Measurements from ENCODE around the gene ERN2. TPM values are rescaled to one million over a fixed set of nuclear protein-coding genes. Genes with fewer than 3 reads are reported as not detected.

Gene ERN2
- total and polyA plus RNA-seq, 2 experiments from 2014 or later: 0.46 to 0.97 TPM

DNA sequence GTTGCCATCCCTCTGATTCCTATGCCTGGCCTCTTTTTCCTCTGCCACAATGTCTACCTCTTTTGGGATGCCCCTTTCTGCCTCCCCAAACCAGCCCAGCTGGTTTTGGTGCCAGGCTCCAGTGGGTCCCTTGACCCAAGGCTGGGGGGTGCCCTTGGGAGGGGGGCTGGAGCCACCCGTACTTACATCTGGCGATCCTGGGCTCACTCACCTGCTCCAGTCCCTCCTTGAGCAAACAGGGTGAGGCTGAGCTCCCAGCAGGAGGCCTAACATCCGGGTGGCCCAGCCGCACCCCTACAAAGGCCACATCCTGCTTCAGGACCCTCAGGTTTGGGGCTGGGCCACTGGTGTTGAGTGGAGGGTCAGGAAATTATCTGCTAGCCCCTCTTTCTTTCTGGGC lies 1.2 kb downstream of the ERN2 start:
- H3K27ac ChIP-seq: no peak overlapping the region
- H3K4me1 ChIP-seq (ENCODE audit: insufficient read depth): no peaks in the 10 kb centered on the region
- H3K4me2 ChIP-seq: no peak overlapping the region
- H3K36me3 ChIP-seq (replicated peaks; ENCODE audit: insufficient read depth, low read depth): no peaks in the 10 kb centered on the region
- no peaks in the 10 kb centered on the region for H4K20me1 ChIP-seq (ENCODE audit: insufficient read depth, poor library complexity, severe bottlenecking)
- H3K27me3 ChIP-seq: peaks cover 36% of the 10 kb centered on the region
- WGBS (ENCODE audit: low lambda C conversion rate, missing lambda C conversion rate): 88% methylated on average over 4 of the region's 4 CpGs
- no peak for DNase-seq (ENCODE audit: low spot score)
- H3K9me3 ChIP-seq (ENCODE audit: low read depth): no peaks in the 10 kb centered on the region
- no peaks in the 10 kb centered on the region for H3K9me2 ChIP-seq (replicated peaks; ENCODE audit: insufficient read depth)
- no peak for TF ChIP-seq EZH2phosphoT487 (IDR thresholded peaks at IDR 0.05; ENCODE audit: low read depth, severe bottlenecking, unreplicated experiment)
- no peak for TF ChIP-seq EZH2 (IDR thresholded peaks at IDR 0.05; ENCODE audit: borderline replicate concordance)
- TF ChIP-seq, protein P1, sequence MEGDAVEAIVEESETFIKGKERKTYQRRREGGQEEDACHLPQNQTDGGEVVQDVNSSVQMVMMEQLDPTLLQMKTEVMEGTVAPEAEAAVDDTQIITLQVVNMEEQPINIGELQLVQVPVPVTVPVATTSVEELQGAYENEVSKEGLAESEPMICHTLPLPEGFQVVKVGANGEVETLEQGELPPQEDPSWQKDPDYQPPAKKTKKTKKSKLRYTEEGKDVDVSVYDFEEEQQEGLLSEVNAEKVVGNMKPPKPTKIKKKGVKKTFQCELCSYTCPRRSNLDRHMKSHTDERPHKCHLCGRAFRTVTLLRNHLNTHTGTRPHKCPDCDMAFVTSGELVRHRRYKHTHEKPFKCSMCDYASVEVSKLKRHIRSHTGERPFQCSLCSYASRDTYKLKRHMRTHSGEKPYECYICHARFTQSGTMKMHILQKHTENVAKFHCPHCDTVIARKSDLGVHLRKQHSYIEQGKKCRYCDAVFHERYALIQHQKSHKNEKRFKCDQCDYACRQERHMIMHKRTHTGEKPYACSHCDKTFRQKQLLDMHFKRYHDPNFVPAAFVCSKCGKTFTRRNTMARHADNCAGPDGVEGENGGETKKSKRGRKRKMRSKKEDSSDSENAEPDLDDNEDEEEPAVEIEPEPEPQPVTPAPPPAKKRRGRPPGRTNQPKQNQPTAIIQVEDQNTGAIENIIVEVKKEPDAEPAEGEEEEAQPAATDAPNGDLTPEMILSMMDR (IDR thresholded peaks at IDR 0.05; ENCODE audit: poor library complexity): no peak
- H3K79me2 ChIP-seq: no peaks in the 10 kb centered on the region
- H2AFZ ChIP-seq: no peak overlapping the region
- H3K4me3 ChIP-seq: no peak overlapping the region

DNA sequence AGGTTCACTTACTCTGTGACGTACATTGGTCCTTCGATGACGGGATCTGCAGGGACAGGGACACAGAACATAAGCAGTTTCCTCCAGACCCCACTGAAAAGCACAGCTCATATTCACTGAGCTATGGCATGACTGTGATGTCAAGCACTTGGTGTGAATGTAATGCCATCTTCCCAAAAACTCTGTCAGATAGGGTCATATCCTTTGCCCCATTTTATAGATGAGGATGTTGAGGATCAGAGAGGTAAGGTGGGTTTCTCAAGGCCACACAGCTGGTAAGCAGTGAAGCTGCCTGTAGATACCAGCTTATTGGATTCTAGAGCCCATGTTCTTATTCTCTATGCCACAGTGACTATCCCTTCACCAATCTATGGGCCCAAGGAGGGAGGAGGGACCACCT lies 2.5 kb downstream of the ERN2 start:
- no peak overlapping the region for H2AFZ ChIP-seq
- H4K20me1 ChIP-seq (ENCODE audit: insufficient read depth, poor library complexity, severe bottlenecking): no peaks in the 10 kb centered on the region
- no peaks in the 10 kb centered on the region for H3K9me3 ChIP-seq (ENCODE audit: low read depth)
- no peak overlapping the region for H3K27ac ChIP-seq
- H3K36me3 ChIP-seq (replicated peaks; ENCODE audit: insufficient read depth, low read depth): no peaks in the 10 kb centered on the region
- no peak for TF ChIP-seq EZH2phosphoT487 (IDR thresholded peaks at IDR 0.05; ENCODE audit: low read depth, severe bottlenecking, unreplicated experiment)
- TF ChIP-seq, protein P1 (IDR thresholded peaks at IDR 0.05; ENCODE audit: poor library complexity): no peak
- TF ChIP-seq EZH2 (IDR thresholded peaks at IDR 0.05; ENCODE audit: borderline replicate concordance): no peak
- no peaks in the 10 kb centered on the region for H3K4me1 ChIP-seq (ENCODE audit: insufficient read depth)
- H3K79me2 ChIP-seq: no peaks in the 10 kb centered on the region
- H3K9me2 ChIP-seq (replicated peaks; ENCODE audit: insufficient read depth): no peaks in the 10 kb centered on the region
- H3K4me2 ChIP-seq: no peak overlapping the region
- whole genome bisulfite sequencing (ENCODE audit: low lambda C conversion rate, missing lambda C conversion rate): 90% methylated on average over 3 of the region's 3 CpGs
- DNase-seq (ENCODE audit: low spot score): no peak
- H3K4me3 ChIP-seq: no peak overlapping the region
- peaks cover 36% of the 10 kb centered on the region for H3K27me3 ChIP-seq

DNA sequence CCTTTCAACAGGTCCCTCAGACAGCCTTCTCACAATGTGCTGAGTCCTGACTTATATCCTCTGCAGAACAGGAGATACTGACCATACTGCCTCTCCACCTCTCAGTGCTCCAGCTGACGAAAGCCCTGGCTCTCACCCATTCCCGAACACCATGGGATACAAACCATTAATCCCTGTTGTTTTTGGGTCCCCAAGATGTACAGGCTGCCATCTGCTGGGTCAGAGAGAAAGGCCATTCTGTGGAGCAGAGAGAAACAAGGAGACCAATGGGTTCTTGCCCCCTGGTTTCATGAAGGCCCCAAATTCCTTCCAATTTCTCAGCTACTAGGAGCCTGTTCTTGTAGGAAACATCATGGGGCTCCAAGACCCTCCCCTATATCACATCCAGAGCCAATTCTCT lies 3.0 kb downstream of the ERN2 start:
- no peak overlapping the region for H3K4me2 ChIP-seq
- no peak overlapping the region for H2AFZ ChIP-seq
- no peak overlapping the region for H3K4me3 ChIP-seq
- H3K27me3 ChIP-seq: peaks cover 36% of the 10 kb centered on the region
- H3K9me3 ChIP-seq (ENCODE audit: low read depth): no peaks in the 10 kb centered on the region
- H3K27ac ChIP-seq: no peak overlapping the region
- no peaks in the 10 kb centered on the region for H3K36me3 ChIP-seq (replicated peaks; ENCODE audit: insufficient read depth, low read depth)
- H4K20me1 ChIP-seq (ENCODE audit: insufficient read depth, poor library complexity, severe bottlenecking): no peaks in the 10 kb centered on the region
- no peaks in the 10 kb centered on the region for H3K4me1 ChIP-seq (ENCODE audit: insufficient read depth)
- no peaks in the 10 kb centered on the region for H3K9me2 ChIP-seq (replicated peaks; ENCODE audit: insufficient read depth)
- 77% methylated on average over 2 of the region's 2 CpGs for WGBS (ENCODE audit: low lambda C conversion rate, missing lambda C conversion rate)
- TF ChIP-seq EZH2phosphoT487 (IDR thresholded peaks at IDR 0.05; ENCODE audit: low read depth, severe bottlenecking, unreplicated experiment) (no peak), EZH2 (IDR thresholded peaks at IDR 0.05; ENCODE audit: borderline replicate concordance) (no peak)
- TF ChIP-seq, protein P1 (IDR thresholded peaks at IDR 0.05; ENCODE audit: poor library complexity): no peak
- DNase-seq (ENCODE audit: low spot score): no peak
- H3K79me2 ChIP-seq: no peaks in the 10 kb centered on the region

DNA sequence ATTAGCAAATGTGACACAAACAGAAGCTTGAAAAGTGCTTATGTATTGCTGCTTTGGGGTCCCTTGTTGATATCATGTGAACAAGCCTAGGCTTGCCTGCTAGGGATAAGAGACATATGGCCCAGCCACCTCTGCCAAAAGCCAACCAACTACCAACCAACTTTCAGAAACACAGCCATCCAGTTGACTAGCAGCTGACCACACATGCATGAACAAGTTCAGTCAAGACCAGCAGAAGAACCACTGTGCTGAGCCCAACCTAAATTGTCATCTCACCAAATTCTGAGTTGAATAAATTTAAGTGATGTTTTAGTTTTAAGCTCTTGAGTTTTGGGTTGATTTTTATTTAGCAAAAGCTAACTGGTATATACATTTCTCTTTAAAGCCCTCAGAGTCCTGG lies 3.5 kb downstream of the ERN2 start:
- TF ChIP-seq, protein P1 (IDR thresholded peaks at IDR 0.05; ENCODE audit: poor library complexity): no peak
- TF ChIP-seq EZH2phosphoT487 (IDR thresholded peaks at IDR 0.05; ENCODE audit: low read depth, severe bottlenecking, unreplicated experiment) (no peak), EZH2 (IDR thresholded peaks at IDR 0.05; ENCODE audit: borderline replicate concordance) (no peak)
- H4K20me1 ChIP-seq (ENCODE audit: insufficient read depth, poor library complexity, severe bottlenecking): no peaks in the 10 kb centered on the region
- no peaks in the 10 kb centered on the region for H3K9me3 ChIP-seq (ENCODE audit: low read depth)
- H3K27me3 ChIP-seq: peaks cover 32% of the 10 kb centered on the region
- DNase-seq (ENCODE audit: low spot score): no peak
- no peaks in the 10 kb centered on the region for H3K4me1 ChIP-seq (ENCODE audit: insufficient read depth)
- H2AFZ ChIP-seq: no peak overlapping the region
- no peak overlapping the region for H3K4me3 ChIP-seq
- no peaks in the 10 kb centered on the region for H3K79me2 ChIP-seq
- no peaks in the 10 kb centered on the region for H3K36me3 ChIP-seq (replicated peaks; ENCODE audit: insufficient read depth, low read depth)
- H3K4me2 ChIP-seq: no peak overlapping the region
- H3K27ac ChIP-seq: no peak overlapping the region
- no peaks in the 10 kb centered on the region for H3K9me2 ChIP-seq (replicated peaks; ENCODE audit: insufficient read depth)

Data from hepatocyte (in vitro differentiated cells).